Measurements from ENCODE around the gene GLYR1. TPM values are rescaled to one million over a fixed set of nuclear protein-coding genes. Genes with fewer than 3 reads are reported as not detected.
"Not testable (repeated sequence)": the region's sequence is repeated elsewhere in the genome, so short reads cannot be mapped to it uniquely, and the experiment has no call there.

The GLYR1 gene
- total RNA-seq, 2 donors from 2014 or later, result 19.7 to 27.7 TPM

DNA sequence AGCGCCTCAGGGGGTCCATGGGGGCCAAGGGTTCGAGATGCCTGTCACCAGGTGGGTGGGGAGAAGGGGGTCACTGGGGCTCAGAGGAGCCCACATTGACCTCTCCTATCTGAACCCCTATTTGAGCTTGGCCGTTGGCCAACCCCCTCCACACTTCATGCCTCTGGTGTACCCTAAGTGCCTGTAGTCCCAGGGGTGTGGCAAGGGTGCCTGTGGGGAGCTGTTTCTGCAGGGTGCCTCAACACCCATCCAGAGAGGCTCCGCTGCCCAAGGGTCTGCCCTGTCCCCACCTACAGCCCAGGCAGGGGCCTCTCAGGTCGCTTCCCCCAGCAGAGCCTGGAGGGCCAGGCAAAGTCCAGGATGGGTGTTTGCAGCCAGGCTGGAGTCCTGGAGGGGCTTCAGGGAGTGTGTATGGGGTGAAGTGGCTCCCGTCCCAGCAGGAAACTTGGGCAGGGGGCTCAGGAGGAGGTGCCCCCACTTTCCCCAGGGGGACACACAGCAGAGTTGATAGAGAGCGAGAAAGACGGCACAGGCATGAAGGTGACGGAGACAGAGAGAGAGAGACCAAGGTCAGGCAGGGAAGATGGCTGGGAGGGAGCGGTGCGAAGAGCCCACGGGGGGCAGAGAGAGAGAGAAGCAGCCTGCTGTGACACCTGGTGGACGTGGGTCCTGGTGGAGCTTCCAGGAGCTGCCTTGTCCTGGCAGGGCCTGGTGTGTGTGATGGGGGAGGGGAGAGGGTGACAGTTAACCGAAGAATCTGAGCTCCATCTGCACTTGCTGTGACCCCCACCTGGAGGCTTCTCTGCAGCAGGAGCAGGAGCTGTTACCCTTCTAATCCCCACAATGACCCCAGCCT, 59.2 kb downstream of the GLYR1 start, which contains the start of gene SEPTIN12:
Gene SEPTIN12, minus strand, starts transcription at position 719 of the 856 bp plus-strand sequence. Its CDS starts 700 bp downstream, at position 19.
- ATAC-seq (no peak), DNase-seq (no peak)
- Histone ChIP-seq H3K4me1 (peaks cover 15% of the 10 kb centered on the region), H3K9me3 (no peaks in the 10 kb centered on the region), H3K4me3 (no peak within 1 kb of the TSS), H3K27me3 (no peaks in the 10 kb centered on the region), H3K36me3 (replicated peaks in 1 of 2; ENCODE audit: insufficient read depth in 1 of 2, low read depth in 2 of 2) (no peaks in the 10 kb centered on the region), H3K27ac (peak within 1 kb of the TSS in 2 of 4 donors; percentile 17 to 27)
- intact Hi-C loops (cut with DNase I), result no loop called here
- no peak for TF ChIP-seq POLR2A (IDR thresholded peaks at IDR 0.05)
- no peak for TF ChIP-seq CTCF (IDR thresholded peaks at IDR 0.05)
- WGBS, 2 donors, result 66 to 67% methylated on average over 11 to 14 of the region's 14 CpGs

GRCh38 chr16:4787068-4787467, 60.0 kb downstream of the GLYR1 start:
- H3K27ac ChIP-seq, result no peak overlapping the region
- 95 to 96% methylated on average over 4 to 8 of the region's 8 CpGs for WGBS, 2 donors
- intact Hi-C loops (cut with DNase I), result no loop called here

DNA sequence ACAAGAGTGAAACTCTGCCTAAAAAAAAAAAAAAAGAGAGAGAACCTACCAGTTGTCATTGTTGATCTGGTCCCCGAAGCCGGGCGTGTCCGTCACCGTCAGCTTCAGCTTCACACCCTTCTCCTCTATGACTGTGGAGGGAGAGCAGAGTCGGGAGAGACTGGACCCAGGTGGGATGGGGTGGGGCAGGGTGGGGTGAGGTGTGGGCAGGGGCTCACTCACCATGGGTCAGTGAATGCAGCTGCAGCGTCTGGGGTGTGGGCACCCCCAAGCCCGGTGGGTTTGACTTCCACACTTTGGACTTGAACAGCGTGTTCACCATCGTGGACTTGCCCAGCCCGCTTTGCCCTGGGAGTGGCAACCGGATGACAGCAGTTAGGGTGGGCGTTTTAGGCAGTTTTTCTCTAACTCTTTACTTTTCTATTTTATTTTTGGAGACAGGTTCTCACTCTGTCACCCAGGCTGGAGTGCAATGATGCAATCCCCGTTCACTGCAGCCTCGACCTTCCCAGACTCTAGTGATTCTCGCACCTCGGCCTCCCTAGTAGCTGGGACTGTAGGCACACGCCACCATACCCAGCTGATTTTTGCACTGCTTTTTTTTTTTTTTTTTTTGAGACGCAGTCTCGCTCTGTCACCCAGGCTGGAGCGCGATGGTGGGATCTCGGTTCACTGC, 61.2 kb downstream of the GLYR1 start:
- Histone ChIP-seq H3K4me1 (peaks cover 15% of the 10 kb centered on the region), H3K9me3 (no peaks in the 10 kb centered on the region), H3K4me3 (no peak overlapping the region), H3K27me3 (no peaks in the 10 kb centered on the region), H3K36me3 (replicated peaks in 1 of 2; ENCODE audit: insufficient read depth in 1 of 2, low read depth in 2 of 2) (no peaks in the 10 kb centered on the region), H3K27ac (no peak overlapping the region)
- intact Hi-C loops (cut with DNase I), result no loop called here
- TF ChIP-seq CTCF (IDR thresholded peaks at IDR 0.05) (no peak), POLR2A (IDR thresholded peaks at IDR 0.05) (no peak)
- DNase-seq, result no peak
- 88 to 92% methylated on average over 23 of the region's 23 CpGs for WGBS, 2 donors
- no peak for ATAC-seq

More at GRCh38 chr16:4787068-4787467, 60.0 kb downstream of the GLYR1 start:
- Histone ChIP-seq H3K9me3 (no peaks in the 10 kb centered on the region), H3K27me3 (no peaks in the 10 kb centered on the region), H3K36me3 (replicated peaks in 1 of 2; ENCODE audit: insufficient read depth in 1 of 2, low read depth in 2 of 2) (no peaks in the 10 kb centered on the region), H3K4me1 (peaks cover 15% of the 10 kb centered on the region), H3K4me3 (no peak overlapping the region)
- DNase-seq (no peak), ATAC-seq (no peak)
- no peak for TF ChIP-seq POLR2A (IDR thresholded peaks at IDR 0.05)

DNA sequence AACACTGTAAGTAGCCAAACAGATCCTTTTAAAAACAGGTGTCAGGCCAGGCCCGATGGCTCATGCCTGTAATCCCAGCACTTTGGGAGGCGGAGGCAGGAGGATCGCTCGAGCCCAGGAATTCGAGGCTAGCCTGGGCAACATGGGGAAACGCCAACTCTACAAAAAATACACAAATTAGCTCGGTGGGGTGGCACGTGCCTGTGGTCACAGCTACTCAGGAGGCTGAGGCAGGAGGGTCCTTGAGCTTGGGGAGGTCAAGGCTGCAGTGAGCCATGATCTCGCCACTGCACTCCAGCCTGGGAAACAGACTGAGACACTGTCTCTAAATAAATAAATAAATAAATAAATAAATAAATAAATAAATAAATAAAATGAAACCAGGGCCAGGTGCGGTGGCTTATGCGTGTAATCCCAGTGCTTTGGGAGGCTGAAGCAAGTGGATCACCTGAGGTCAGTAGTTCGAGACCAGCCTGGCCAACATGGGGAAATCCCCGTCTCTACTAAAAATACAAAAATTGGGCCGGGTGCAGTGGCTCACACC, 62.6 kb downstream of the GLYR1 start:
- DNase-seq; intact Hi-C loops (cut with DNase I); H3K4me3 ChIP-seq; H3K27ac ChIP-seq; ATAC-seq; H3K9me3 ChIP-seq; H3K27me3 ChIP-seq; H3K36me3 ChIP-seq (replicated peaks in 1 of 2; ENCODE audit: insufficient read depth in 1 of 2, low read depth in 2 of 2): not testable (repeated sequence)
- 78 to 86% methylated on average over 9 to 14 of the region's 14 CpGs for WGBS, 2 donors
- peaks cover 15% of the 10 kb centered on the region for H3K4me1 ChIP-seq

DNA sequence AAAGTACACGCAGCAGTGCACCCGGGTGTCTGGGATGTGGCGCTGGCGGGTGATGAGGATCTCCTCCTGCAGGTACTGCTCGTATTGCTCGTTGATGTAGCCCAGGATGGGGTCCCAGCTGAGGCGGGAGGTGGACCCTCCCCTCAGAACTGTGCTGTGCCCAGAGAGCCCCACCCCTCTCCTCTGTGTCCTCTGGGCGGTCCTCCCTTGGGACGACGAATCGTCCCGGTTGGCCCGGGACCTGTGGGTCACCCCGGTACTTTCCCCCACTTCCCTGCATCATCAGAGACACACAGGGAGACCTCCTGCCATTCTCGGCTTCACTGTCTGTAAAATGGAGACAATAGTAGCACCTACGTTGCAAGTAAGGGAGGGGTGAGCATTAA, 63.1 kb downstream of the GLYR1 start:
- no peaks in the 10 kb centered on the region for H3K36me3 ChIP-seq (replicated peaks in 1 of 2; ENCODE audit: insufficient read depth in 1 of 2, low read depth in 2 of 2)
- DNase-seq (no peak), ATAC-seq (no peak)
- intact Hi-C loops (cut with DNase I), result no loop called here
- H3K4me3 ChIP-seq, result no peak overlapping the region
- no peak overlapping the region for H3K27ac ChIP-seq
- 55 to 62% methylated on average over 7 to 16 of the region's 16 CpGs for WGBS, 2 donors
- TF ChIP-seq CTCF (IDR thresholded peaks at IDR 0.05) (no peak), POLR2A (IDR thresholded peaks at IDR 0.05) (no peak)
- peaks cover 14% of the 10 kb centered on the region for H3K4me1 ChIP-seq
- no peaks in the 10 kb centered on the region for H3K9me3 ChIP-seq
- no peaks in the 10 kb centered on the region for H3K27me3 ChIP-seq
